Thoracic aorta (tissue), 2 donors: ENCODE data around the gene POLG. TPM values are rescaled to one million over a fixed set of nuclear protein-coding genes. Genes with fewer than 3 reads are reported as not detected.

ENCODE experiments used
- ATAC-seq: fragments of 150-250 bp; one replicate; pipeline ENCODE4 v1.8.0; 2017; ENCODE audit warnings: low read depth; ENCODE audit not compliant: insufficient number of reproducible peaks, low FRiP score
- DNase-seq: peaks from one replicate; pipeline ENCODE4 v3.0.0-alpha.2; 2020; ENCODE audit warnings: low spot score
- H3K27ac ChIP-seq, 2 donors: fragments of 200-600 bp; sonication (generic); 1 replicate in 1 of 2; 2 replicates in 1 of 2; pipeline ENCODE4 v1.5.1; 2016; ENCODE audit warnings: mild to moderate bottlenecking in 2 of 2, moderate library complexity in 2 of 2
- H3K27me3 ChIP-seq: fragments of 200-600 bp; sonication (generic); replicated peaks from 2 replicates; pipeline ENCODE4 v1.6.0; 2016; ENCODE audit warnings: mild to moderate bottlenecking; ENCODE audit not compliant: insufficient read depth
- H3K36me3 ChIP-seq: fragments of 200-600 bp; sonication (generic); one replicate; pipeline ENCODE4 v1.5.1; 2016
- H3K4me1 ChIP-seq, 2 donors: fragments of 200-600 bp; sonication (generic); 1 replicate in 1 of 2; 2 replicates in 1 of 2; pipeline versions ENCODE4 v1.5.1 to v1.6.0; 2016; ENCODE audit warnings: low read depth in 2 of 2, mild to moderate bottlenecking in 1 of 2; ENCODE audit not compliant: control insufficient read depth in 1 of 2
- H3K4me3 ChIP-seq: fragments of 200-600 bp; sonication (generic); 2 replicates; pipeline ENCODE4 v1.5.1; 2016; ENCODE audit warnings: mild to moderate bottlenecking
- H3K9me3 ChIP-seq: fragments of 200-600 bp; sonication (generic); 2 replicates; pipeline ENCODE4 v1.5.1; 2016
- CTCF ChIP-seq: fragments of 200-600 bp; sonication (generic); IDR thresholded peaks from one replicate; pipeline ENCODE4 v1.5.1; 2019; ENCODE audit warnings: antibody characterized with exemption
- total RNA-seq, 2 donors: library from RNA; depleted of rRNA; stranded (reverse); fragments of >200 nt; gene quantifications; one replicate each; pipeline versions ENCODE4 v1.1.0 to v1.2.3, GENCODE V29; 2016

POLG gene
- total RNA-seq, 2 donors from 2014 or later, result 89.2 to 89.8 TPM

- H3K27me3 ChIP-seq, result no peaks in the 10 kb centered on the region
- H3K27ac ChIP-seq, result no peak overlapping the region
- ATAC-seq (no peak), DNase-seq (no peak)
- no peak for TF ChIP-seq CTCF
- H3K4me3 ChIP-seq, result no peak overlapping the region
- H3K36me3 ChIP-seq, result peaks cover 88% of the 10 kb centered on the region
- H3K4me1 ChIP-seq, result peaks cover 9 to 35% of the 10 kb centered on the region in 2 donors
- H3K9me3 ChIP-seq, result no peaks in the 10 kb centered on the region
Measured at GRCh38 chr15:89327113-89327512, 7.5 kb downstream of the POLG start.

- Histone ChIP-seq H3K27me3 (no peaks in the 10 kb centered on the region), H3K27ac (no peak overlapping the region), H3K36me3 (peaks cover 91% of the 10 kb centered on the region), H3K4me3 (no peak overlapping the region), H3K4me1 (peaks cover 4 to 27% of the 10 kb centered on the region in 2 donors), H3K9me3 (no peaks in the 10 kb centered on the region)
- ATAC-seq (no peak), DNase-seq (no peak)
- no peak for TF ChIP-seq CTCF
Measured at GRCh38 chr15:89326316-89326715, 8.3 kb downstream of the POLG start.

GRCh38 chr15:89325039-89325803 is 9.4 kb downstream of the POLG start:
- TF ChIP-seq CTCF, result no peak
- ATAC-seq (no peak), DNase-seq (no peak)
- Histone ChIP-seq H3K9me3 (no peaks in the 10 kb centered on the region), H3K27ac (no peak overlapping the region), H3K27me3 (no peaks in the 10 kb centered on the region), H3K4me3 (no peak overlapping the region), H3K36me3 (peaks cover 93% of the 10 kb centered on the region), H3K4me1 (peaks cover 0 to 16% of the 10 kb centered on the region in 2 donors)

GRCh38 chr15:89323825-89324224 is 10.8 kb downstream of the POLG start:
- H3K4me1 ChIP-seq, result peaks cover 0 to 2% of the 10 kb centered on the region in 2 donors
- TF ChIP-seq CTCF, result no peak
- H3K9me3 ChIP-seq, result no peaks in the 10 kb centered on the region
- ATAC-seq, result no peak
- no peak overlapping the region for H3K4me3 ChIP-seq
- H3K27me3 ChIP-seq, result no peaks in the 10 kb centered on the region
- H3K36me3 ChIP-seq, result peaks cover 93% of the 10 kb centered on the region
- no peak overlapping the region for H3K27ac ChIP-seq
- DNase-seq, result no peak

- Histone ChIP-seq H3K27ac (no peak overlapping the region), H3K4me3 (no peak overlapping the region), H3K36me3 (peaks cover 91% of the 10 kb centered on the region), H3K4me1 (no peaks in the 10 kb centered on the region), H3K9me3 (no peaks in the 10 kb centered on the region), H3K27me3 (no peaks in the 10 kb centered on the region)
- no peak for TF ChIP-seq CTCF
- no peak for DNase-seq
- no peak for ATAC-seq
Measured at GRCh38 chr15:89322822-89323221, 11.8 kb downstream of the POLG start.
